ENCODE results near the gene PPP1R12A. TPM values are rescaled to one million over a fixed set of nuclear protein-coding genes. Genes with fewer than 3 reads are reported as not detected.
A peak's percentile ranks its signal among the peaks of the same experiment; 100 is the strongest.

PPP1R12A gene
- total RNA-seq, 1 experiment from 2014 or later, result 69.9 TPM

DNA sequence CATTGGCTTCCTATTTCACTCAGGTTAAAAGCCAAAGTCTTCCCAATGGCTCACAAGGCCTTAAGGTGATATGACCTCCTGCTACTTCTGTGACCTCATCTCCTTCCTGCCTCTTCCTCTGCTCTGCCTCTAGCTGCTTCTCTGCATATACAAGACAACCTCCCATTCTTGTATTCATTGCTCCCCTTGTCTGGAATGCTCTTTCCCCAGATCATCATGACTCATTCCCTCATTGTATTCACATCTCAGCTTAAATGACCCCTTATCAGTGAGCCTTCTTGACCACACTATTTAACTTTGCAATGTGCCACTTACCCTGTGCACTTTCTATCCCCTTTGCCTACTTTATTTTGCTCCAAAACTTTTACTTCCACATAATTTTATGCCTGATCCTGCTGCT, 90.2 kb downstream of the PPP1R12A start:
- no peak for TF ChIP-seq EZH2 (IDR thresholded peaks at IDR 0.05; ENCODE audit: low read depth)
- TF ChIP-seq, protein P1, sequence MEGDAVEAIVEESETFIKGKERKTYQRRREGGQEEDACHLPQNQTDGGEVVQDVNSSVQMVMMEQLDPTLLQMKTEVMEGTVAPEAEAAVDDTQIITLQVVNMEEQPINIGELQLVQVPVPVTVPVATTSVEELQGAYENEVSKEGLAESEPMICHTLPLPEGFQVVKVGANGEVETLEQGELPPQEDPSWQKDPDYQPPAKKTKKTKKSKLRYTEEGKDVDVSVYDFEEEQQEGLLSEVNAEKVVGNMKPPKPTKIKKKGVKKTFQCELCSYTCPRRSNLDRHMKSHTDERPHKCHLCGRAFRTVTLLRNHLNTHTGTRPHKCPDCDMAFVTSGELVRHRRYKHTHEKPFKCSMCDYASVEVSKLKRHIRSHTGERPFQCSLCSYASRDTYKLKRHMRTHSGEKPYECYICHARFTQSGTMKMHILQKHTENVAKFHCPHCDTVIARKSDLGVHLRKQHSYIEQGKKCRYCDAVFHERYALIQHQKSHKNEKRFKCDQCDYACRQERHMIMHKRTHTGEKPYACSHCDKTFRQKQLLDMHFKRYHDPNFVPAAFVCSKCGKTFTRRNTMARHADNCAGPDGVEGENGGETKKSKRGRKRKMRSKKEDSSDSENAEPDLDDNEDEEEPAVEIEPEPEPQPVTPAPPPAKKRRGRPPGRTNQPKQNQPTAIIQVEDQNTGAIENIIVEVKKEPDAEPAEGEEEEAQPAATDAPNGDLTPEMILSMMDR (conservative IDR thresholded peaks at IDR 0.05), result no peak
- 0 out of 2 replicates have a peak overlapping the region, but pooled peaks have one; percentile 2 for H3K27ac ChIP-seq
- H3F3A ChIP-seq (ENCODE audit: insufficient read depth, low read depth), result peaks cover 8% of the 10 kb centered on the region
- CTCF ChIA-PET, result interaction anchor here (0.6 kb wide), 1 partner anchor 45 kb away, joined by 3 read pairs; no protein-coding TSS in a partner anchor
- H3K4me2 ChIP-seq, result no peak overlapping the region
- intact Hi-C loops (cut with micrococcal nuclease; ENCODE audit: unreplicated experiment), result no loop called here
- H3K79me2 ChIP-seq (ENCODE audit: low read depth), result peaks cover 22% of the 10 kb centered on the region
- no peaks in the 10 kb centered on the region for H3K27me3 ChIP-seq (ENCODE audit: insufficient read depth, low read depth)
- peaks cover 8% of the 10 kb centered on the region; the same call in 1 of the 2 replicates for H3K9me3 ChIP-seq (ENCODE audit: insufficient read depth, low read depth)
- POLR2A ChIA-PET (ENCODE audit: unreplicated experiment), result interaction anchor here (0.6 kb wide), 1 partner anchor 19 kb away, joined by 13 read pairs; no protein-coding TSS in a partner anchor
- DNase-seq, result peak; percentile 10 to 58
- H3K4me3 ChIP-seq, result no peak overlapping the region
- H2AFZ ChIP-seq, result no peak overlapping the region
- peaks cover 18% of the 10 kb centered on the region for H3K36me3 ChIP-seq (ENCODE audit: low read depth)
- no peaks in the 10 kb centered on the region for H3K9me2 ChIP-seq (ENCODE audit: insufficient read depth)
- H4K20me1 ChIP-seq (ENCODE audit: insufficient read depth), result no peaks in the 10 kb centered on the region
- peaks cover 16% of the 10 kb centered on the region for H3K4me1 ChIP-seq (replicated peaks; ENCODE audit: insufficient read depth)
- BruUV-seq (replicated peaks), result no TSS peak

DNA sequence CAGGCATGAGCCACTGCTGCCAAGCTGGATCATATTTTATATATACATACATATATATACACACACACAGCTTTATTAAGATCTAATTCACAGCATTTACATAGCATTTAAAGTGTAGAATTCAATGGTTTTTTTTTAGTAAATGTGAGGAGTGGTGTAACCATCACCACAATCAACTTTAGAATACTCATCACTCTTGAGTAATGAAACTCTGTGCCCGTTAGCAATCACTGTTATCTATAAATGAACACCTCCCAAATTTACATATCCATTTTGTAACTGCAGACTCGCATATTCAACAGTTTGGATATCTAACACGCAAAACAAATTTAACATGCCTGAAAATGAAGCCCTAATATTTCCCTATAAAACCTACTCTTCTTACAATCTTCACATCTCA, 90.9 kb downstream of the PPP1R12A start:
- no peaks in the 10 kb centered on the region for H3K27me3 ChIP-seq (ENCODE audit: insufficient read depth, low read depth)
- CTCF ChIA-PET, result interaction anchor here (0.6 kb wide), 1 partner anchor 481 kb away, joined by 6 read pairs; no protein-coding TSS in a partner anchor
- H3K4me3 ChIP-seq, result no peak overlapping the region
- no peak overlapping the region for H2AFZ ChIP-seq
- H4K20me1 ChIP-seq (ENCODE audit: insufficient read depth), result no peaks in the 10 kb centered on the region
- H3K27ac ChIP-seq, result 0 out of 2 replicates have a peak overlapping the region, but pooled peaks have one; percentile 2
- peaks cover 8% of the 10 kb centered on the region for H3F3A ChIP-seq (ENCODE audit: insufficient read depth, low read depth)
- DNase-seq, result no peak
- H3K4me1 ChIP-seq (replicated peaks; ENCODE audit: insufficient read depth), result peaks cover 16% of the 10 kb centered on the region
- peaks cover 12% of the 10 kb centered on the region; the same call in 1 of the 2 replicates for H3K9me3 ChIP-seq (ENCODE audit: insufficient read depth, low read depth)
- no peak for TF ChIP-seq EZH2 (IDR thresholded peaks at IDR 0.05; ENCODE audit: low read depth)
- TF ChIP-seq, protein P1 (conservative IDR thresholded peaks at IDR 0.05), result no peak
- POLR2A ChIA-PET (ENCODE audit: unreplicated experiment), result interaction anchor here (0.6 kb wide), 1 partner anchor 12 kb away, joined by 3 read pairs; no protein-coding TSS in a partner anchor
- intact Hi-C loops (cut with micrococcal nuclease; ENCODE audit: unreplicated experiment), result no loop called here
- peaks cover 25% of the 10 kb centered on the region for H3K36me3 ChIP-seq (ENCODE audit: low read depth)
- H3K4me2 ChIP-seq, result no peak overlapping the region
- H3K9me2 ChIP-seq (ENCODE audit: insufficient read depth), result no peaks in the 10 kb centered on the region
- peaks cover 15% of the 10 kb centered on the region for H3K79me2 ChIP-seq (ENCODE audit: low read depth)
- BruUV-seq (replicated peaks), result no TSS peak

DNA sequence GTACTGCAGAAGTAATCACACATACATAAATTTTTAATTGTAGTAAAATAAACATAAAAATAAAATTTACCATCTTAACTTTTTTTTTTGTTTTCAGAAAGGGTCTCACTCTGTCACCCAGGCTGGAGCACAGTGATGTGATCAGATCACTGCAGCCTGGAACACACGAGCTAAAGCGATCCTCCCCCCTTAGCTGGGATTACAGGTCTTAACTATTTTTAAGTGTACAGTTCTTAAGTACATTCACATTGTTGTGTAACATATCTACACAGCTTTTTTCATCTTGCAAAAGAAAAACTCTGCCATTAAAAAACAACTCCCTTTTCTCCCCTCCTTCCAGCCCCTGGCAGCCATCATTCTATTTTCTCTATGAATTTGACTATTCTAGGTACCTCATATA, 92.3 kb downstream of the PPP1R12A start:
- Histone ChIP-seq H3K9me2 (ENCODE audit: insufficient read depth) (no peaks in the 10 kb centered on the region), H3K79me2 (ENCODE audit: low read depth) (peaks cover 8% of the 10 kb centered on the region; the same call in 1 of the 2 replicates), H3K4me2 (no peak overlapping the region), H3K27me3 (ENCODE audit: insufficient read depth, low read depth) (no peaks in the 10 kb centered on the region), H3K9me3 (ENCODE audit: insufficient read depth, low read depth) (peaks cover 14% of the 10 kb centered on the region; the same call in 1 of the 2 replicates), H3K4me1 (replicated peaks; ENCODE audit: insufficient read depth) (peaks cover 16% of the 10 kb centered on the region), H4K20me1 (ENCODE audit: insufficient read depth) (no peaks in the 10 kb centered on the region), H3F3A (ENCODE audit: insufficient read depth, low read depth) (peaks cover 8% of the 10 kb centered on the region), H2AFZ (no peak overlapping the region), H3K4me3 (no peak overlapping the region), H3K27ac (no peak overlapping the region), H3K36me3 (ENCODE audit: low read depth) (peaks cover 26% of the 10 kb centered on the region)
- TF ChIP-seq, protein P1 (conservative IDR thresholded peaks at IDR 0.05), result no peak
- TF ChIP-seq EZH2 (IDR thresholded peaks at IDR 0.05; ENCODE audit: low read depth), result no peak
- ChIA-PET POLR2A (ENCODE audit: unreplicated experiment) (no interaction called here), CTCF (no interaction called here)
- BruUV-seq (replicated peaks), result TSS peak; percentile 11
- no peak for DNase-seq
- intact Hi-C loops (cut with micrococcal nuclease; ENCODE audit: unreplicated experiment), result no loop called here

Measured in PC-9 (cell line).